MCF 10A (cell line): Measurements from ENCODE around the gene TBCC. TPM values are rescaled to one million over a fixed set of nuclear protein-coding genes. Genes with fewer than 3 reads are reported as not detected.

ENCODE experiments used
- Bru-seq: library from RNA; stranded (reverse); fragments of 400-500 nt; gene quantifications from one replicate; lab custom pipeline; 2021; lab: Mats Ljungman, UMichigan
- BruChase-seq, 2 experiments: library from RNA; stranded (reverse); fragments of 400-500 nt; gene quantifications; one replicate each; lab custom pipeline; 2021; lab: Mats Ljungman, UMichigan
- BruUV-seq: library from RNA; stranded (reverse); fragments of 400-500 nt; replicated peaks from 2 replicates; lab custom pipeline; 2021; lab: Mats Ljungman, UMichigan
- CTCF ChIA-PET: fragments of 300-600 bp; sonication (Branson Sonifier 250); formaldehyde crosslinking; extraction: SDS; loops from one replicate; lab custom pipeline; 2021; ENCODE audit warnings: antibody characterized with exemption, inconsistent platforms; lab: Yijun Ruan, JAX
- POLR2A ChIA-PET: fragments of 300-600, 350-650 bp; sonication (Branson Sonifier 250); formaldehyde crosslinking; extraction: SDS; loops from one replicate; lab custom pipeline; 2020; ENCODE audit warnings: antibody characterized with exemption, inconsistent platforms; lab: Yijun Ruan, JAX
- DNase-seq: peaks from one replicate; pipeline ENCODE4 v3.0.0-alpha.2; 2018; ENCODE audit not compliant: unreplicated experiment
- H3K27ac Mint-ChIP-seq: one replicate; pipeline ENCODE4 v1.8.0; 2022; ENCODE audit warnings: mild to moderate bottlenecking, low read depth, mixed read lengths; ENCODE audit not compliant: unreplicated experiment
- H3K27me3 Mint-ChIP-seq: one replicate; pipeline ENCODE4 v1.8.0; 2022; ENCODE audit warnings: mixed read lengths; ENCODE audit not compliant: insufficient read depth, unreplicated experiment
- H3K36me3 Mint-ChIP-seq: one replicate; pipeline ENCODE4 v1.8.0; 2022; ENCODE audit warnings: mild to moderate bottlenecking, moderate library complexity, mixed read lengths; ENCODE audit not compliant: insufficient read depth, unreplicated experiment
- H3K4me1 Mint-ChIP-seq: one replicate; pipeline ENCODE4 v1.8.0; 2022; ENCODE audit warnings: mixed read lengths; ENCODE audit not compliant: insufficient read depth, unreplicated experiment
- H3K4me3 Mint-ChIP-seq: one replicate; pipeline ENCODE4 v1.8.0; 2022; ENCODE audit warnings: mild to moderate bottlenecking, moderate library complexity, mixed read lengths; ENCODE audit not compliant: unreplicated experiment
- H3K9me3 Mint-ChIP-seq: one replicate; pipeline ENCODE4 v1.8.0; 2022; ENCODE audit warnings: mixed read lengths; ENCODE audit not compliant: unreplicated experiment
- CTCF ChIP-seq: fragments of 200-600 bp; IDR thresholded peaks from one replicate; pipeline ENCODE4 v1.8.0; 2022; ENCODE audit warnings: antibody characterized with exemption, mild to moderate bottlenecking; ENCODE audit not compliant: unreplicated experiment
- intact Hi-C: fragments of 100-400 bp; cut with micrococcal nuclease; formaldehyde crosslinking; loops from 2 replicates; pipeline ENCODE4 v1.14.1; 2022
- long read RNA-seq: library from polyadenylated mRNA; stranded (forward); transcript quantifications from one replicate; pipeline ENCODE4 v2.0.0, GENCODE V29; 2022
- total RNA-seq: library from RNA; stranded (reverse); gene quantifications from 2 replicates; pipeline ENCODE4 v1.2.3, GENCODE V29; 2022

The TBCC gene
- total RNA-seq (13.7 and 19.4 TPM in 2 replicates), Bru-seq, nascent RNA (percentile 86 among the genes with signal in this experiment), BruChase-seq, experiment 1, labeled RNA remaining after a 6-hour chase (percentile 54 among the genes with signal in this experiment), BruChase-seq, experiment 2, labeled RNA remaining after a 2-hour chase (percentile 94 among the genes with signal in this experiment)
- long read RNA-seq, transcript TBCC-201 (1 exons, 1,616 nt) = major isoform, 65 of 65 reads
- long read RNA-seq, partial matches to known transcripts = 0 of 65 reads
- long read RNA-seq, other reads (novel, unspliced or antisense) = 0 of 65 reads

- CTCF ChIA-PET = interaction anchor here (0.6 to 2.3 kb wide), 6 partner anchors 20 to 724 kb away, joined by 3 to 8 read pairs (median 4); partner anchors contain the start of gene RPL7L1
- POLR2A ChIA-PET = interaction anchor here (0.6 to 9.1 kb wide), 37 partner anchors 9 to 1511 kb away, joined by 3 to 328 read pairs (median 5); partner anchors contain the start of genes BICRAL, CNPY3, KLHDC3 and MEA1
- Mint-ChIP-seq H3K4me3 (peak within 1 kb of the TSS; percentile 83), H3K27ac (peak within 1 kb of the TSS; percentile 95), H3K36me3 (peaks cover 10% of the 10 kb centered on the region), H3K27me3 (no peaks in the 10 kb centered on the region), H3K9me3 (no peaks in the 10 kb centered on the region), H3K4me1 (peaks cover 24% of the 10 kb centered on the region)
- peak; percentile 99 for DNase-seq
- intact Hi-C loops = loop anchor here (1.0 kb wide), 2 partner anchors 36 to 131 kb away; partner anchors contain the start of gene BICRAL
- TSS peak; percentile 79 for BruUV-seq
- TF ChIP-seq CTCF = no peak
These were observed at the start of gene TBCC for GRCh38 chr6:42745640-42746462. TSS of gene TBCC (minus strand) at chr6:42746103. CDS start at chr6:42746073, 30 bp downstream.

GRCh38 chr6:42795651-42796050 is 49.7 kb upstream of the TBCC start:
- TF ChIP-seq CTCF = no peak
- intact Hi-C loops = no loop called here
- Mint-ChIP-seq H3K4me3 (no peak overlapping the region), H3K9me3 (no peaks in the 10 kb centered on the region), H3K27me3 (no peaks in the 10 kb centered on the region), H3K36me3 (peaks cover 2% of the 10 kb centered on the region), H3K27ac (no peak overlapping the region), H3K4me1 (peaks cover 20% of the 10 kb centered on the region)
- BruUV-seq = no TSS peak
- ChIA-PET CTCF (no interaction called here), POLR2A (interaction anchor here (1.8 kb wide), 1 partner anchor 11 kb away, joined by 7 read pairs; no protein-coding TSS in a partner anchor)
- no peak for DNase-seq

- Mint-ChIP-seq H3K4me1 (peaks cover 24% of the 10 kb centered on the region), H3K27me3 (no peaks in the 10 kb centered on the region), H3K4me3 (no peak overlapping the region), H3K36me3 (peaks cover 17% of the 10 kb centered on the region), H3K9me3 (no peaks in the 10 kb centered on the region), H3K27ac (no peak overlapping the region)
- no TSS peak for BruUV-seq
- DNase-seq = no peak
- TF ChIP-seq CTCF = no peak
- intact Hi-C loops = no loop called here
- ChIA-PET POLR2A (interaction anchor here (1.1 kb wide), 1 partner anchor 9 kb away, joined by 3 read pairs; no protein-coding TSS in a partner anchor), CTCF (interaction anchor here (0.6 to 0.7 kb wide), 2 partner anchors 21 to 1159 kb away, joined by 3 to 6 read pairs; no protein-coding TSS in a partner anchor)
These were observed 45.9 kb upstream of the TBCC start for GRCh38 chr6:42791706-42792320.
